Muscle of leg (tissue), 16 donors: ENCODE results near the gene RNF2. TPM values are rescaled to one million over a fixed set of nuclear protein-coding genes. Genes with fewer than 3 reads are reported as not detected.
"Not testable (repeated sequence)": the region's sequence is repeated elsewhere in the genome, so short reads cannot be mapped to it uniquely, and the experiment has no call there.

ENCODE experiments used
- DNase-seq: peaks from one replicate; pipeline ENCODE4 v3.0.0; 2013
- H3K27ac ChIP-seq: one replicate; pipeline ENCODE4 v1.5.1; 2013; ENCODE audit warnings: mild to moderate bottlenecking, low read length, control low read depth
- H3K27me3 ChIP-seq: one replicate; pipeline ENCODE4 v1.6.1; 2013; ENCODE audit warnings: low read length; ENCODE audit not compliant: control insufficient read depth, insufficient read depth
- H3K36me3 ChIP-seq: one replicate; pipeline ENCODE4 v1.6.1; 2013; ENCODE audit warnings: low read length; ENCODE audit not compliant: control insufficient read depth, insufficient read depth
- H3K4me1 ChIP-seq: one replicate; pipeline ENCODE4 v1.6.1; 2013; ENCODE audit warnings: low read length; ENCODE audit not compliant: control insufficient read depth, insufficient read depth
- H3K4me3 ChIP-seq: one replicate; pipeline ENCODE4 v1.5.1; 2013; ENCODE audit warnings: low read length, control low read depth
- H3K9me3 ChIP-seq: replicated peaks from 2 replicates; pipeline ENCODE4 v1.6.1; 2013; ENCODE audit warnings: low read depth, low read length; ENCODE audit not compliant: control insufficient read depth
- WGBS: methylation state at CpG from one replicate; pipeline ENCODE4 v1.1.5; 2013; ENCODE audit warnings: missing lambda C conversion rate; ENCODE audit not compliant: insufficient coverage; 5-methylcytosine and 5-hydroxymethylcytosine counted together
- long read RNA-seq, 11 donors: transcript quantifications; one replicate each; lab custom pipeline, GENCODE V29; 2026
- polyA plus RNA-seq, 8 donors: library from polyadenylated mRNA; unstranded; fragments of 120-200 nt; gene quantifications; one replicate each; pipeline versions ENCODE4 v1.2.1 to v1.2.3, GENCODE V29; 2013; ENCODE audit warnings: inconsistent platforms in 1 of 8, low replicate concordance in 1 of 8; ENCODE audit not compliant: insufficient read length in 8 of 8, insufficient read depth in 1 of 8
- total RNA-seq: library from RNA; stranded (reverse); fragments of 120-200 nt; gene quantifications from one replicate; pipeline ENCODE4 v1.2.4, GENCODE V29; 2013

Gene RNF2
- total RNA-seq (30.4 TPM), polyA plus RNA-seq (10 to 100 TPM; 28.4 to 44.8 (median 35.4) TPM)
- long read RNA-seq, donor 1, transcript RNF2-202 (7 exons, 3,606 nt) = major isoform, 11 of 11 reads
- long read RNA-seq, donor 1, partial matches to known transcripts = 0 of 11 reads
- long read RNA-seq, donor 1, other reads (novel, unspliced or antisense) = 0 of 11 reads
- long read RNA-seq, donor 2, partial matches to known transcripts = 0 of 3 reads
- long read RNA-seq, donor 2, other reads (novel, unspliced or antisense) = 0 of 3 reads
- long read RNA-seq, donor 3, transcript RNF2-202 (7 exons, 3,606 nt) = major isoform, 8 of 8 reads
- long read RNA-seq, donor 3, partial matches to known transcripts = 0 of 8 reads
- long read RNA-seq, donor 3, other reads (novel, unspliced or antisense) = 0 of 8 reads
- long read RNA-seq, donor 4, transcript RNF2-202 (7 exons, 3,606 nt) = major isoform, 7 of 8 reads
- long read RNA-seq, donor 4, partial matches to known transcripts = 0 of 8 reads
- long read RNA-seq, donor 4, other reads (novel, unspliced or antisense) = 0 of 8 reads
- long read RNA-seq, donor 5, transcript RNF2-202 (7 exons, 3,606 nt) = major isoform, 17 of 26 reads
- long read RNA-seq, donor 5, partial matches to known transcripts = 9 of 26 reads
- long read RNA-seq, donor 5, other reads (novel, unspliced or antisense) = 0 of 26 reads
- long read RNA-seq, donor 6, transcript RNF2-202 (7 exons, 3,606 nt) = major isoform, 15 of 50 reads
- long read RNA-seq, donor 6, partial matches to known transcripts = 35 of 50 reads
- long read RNA-seq, donor 6, other reads (novel, unspliced or antisense) = 0 of 50 reads
- long read RNA-seq, donor 7, transcript RNF2-202 (7 exons, 3,606 nt) = major isoform, 9 of 9 reads
- long read RNA-seq, donor 7, partial matches to known transcripts = 0 of 9 reads
- long read RNA-seq, donor 7, other reads (novel, unspliced or antisense) = 0 of 9 reads
- long read RNA-seq, donor 8, transcript RNF2-202 (7 exons, 3,606 nt) = major isoform, 6 of 6 reads
- long read RNA-seq, donor 8, partial matches to known transcripts = 0 of 6 reads
- long read RNA-seq, donor 8, other reads (novel, unspliced or antisense) = 0 of 6 reads
- long read RNA-seq, donor 9, transcript RNF2-202 (7 exons, 3,606 nt) = major isoform, 6 of 7 reads
- long read RNA-seq, donor 9, partial matches to known transcripts = 0 of 7 reads
- long read RNA-seq, donor 9, other reads (novel, unspliced or antisense) = 0 of 7 reads
- long read RNA-seq, donor 10, transcript RNF2-202 (7 exons, 3,606 nt) = major isoform, 8 of 21 reads
- long read RNA-seq, donor 10, partial matches to known transcripts = 13 of 21 reads
- long read RNA-seq, donor 10, other reads (novel, unspliced or antisense) = 0 of 21 reads
- long read RNA-seq, donor 11, transcript RNF2-202 (7 exons, 3,606 nt) = major isoform, 8 of 8 reads
- long read RNA-seq, donor 11, partial matches to known transcripts = 0 of 8 reads
- long read RNA-seq, donor 11, other reads (novel, unspliced or antisense) = 0 of 8 reads

GRCh38 chr1:185044981-185045813 lies at the start of gene RNF2:
RNF2 (plus strand) TSS chr1:185045558; CDS start chr1:185087554, 41,996 bp downstream.
- H3K36me3 ChIP-seq = no peaks in the 10 kb centered on the region
- H3K4me1 ChIP-seq = peaks cover 7% of the 10 kb centered on the region
- no peaks in the 10 kb centered on the region for H3K27me3 ChIP-seq
- no peaks in the 10 kb centered on the region for H3K9me3 ChIP-seq
- peak; percentile 95 for DNase-seq
- peak within 1 kb of the TSS; percentile 81 for H3K4me3 ChIP-seq
- WGBS = 1% methylated on average over 89 of the region's 89 CpGs
- peak within 1 kb of the TSS; percentile 89 for H3K27ac ChIP-seq

GRCh38 chr1:184999974-185000373 lies 45.4 kb upstream of the RNF2 start:
- H3K9me3 ChIP-seq, H3K36me3 ChIP-seq, H3K4me3 ChIP-seq, H3K4me1 ChIP-seq, H3K27ac ChIP-seq, H3K27me3 ChIP-seq, DNase-seq: not testable (repeated sequence)
- no CpG with 5 or more reads among the region's 6 CpGs for WGBS

DNA sequence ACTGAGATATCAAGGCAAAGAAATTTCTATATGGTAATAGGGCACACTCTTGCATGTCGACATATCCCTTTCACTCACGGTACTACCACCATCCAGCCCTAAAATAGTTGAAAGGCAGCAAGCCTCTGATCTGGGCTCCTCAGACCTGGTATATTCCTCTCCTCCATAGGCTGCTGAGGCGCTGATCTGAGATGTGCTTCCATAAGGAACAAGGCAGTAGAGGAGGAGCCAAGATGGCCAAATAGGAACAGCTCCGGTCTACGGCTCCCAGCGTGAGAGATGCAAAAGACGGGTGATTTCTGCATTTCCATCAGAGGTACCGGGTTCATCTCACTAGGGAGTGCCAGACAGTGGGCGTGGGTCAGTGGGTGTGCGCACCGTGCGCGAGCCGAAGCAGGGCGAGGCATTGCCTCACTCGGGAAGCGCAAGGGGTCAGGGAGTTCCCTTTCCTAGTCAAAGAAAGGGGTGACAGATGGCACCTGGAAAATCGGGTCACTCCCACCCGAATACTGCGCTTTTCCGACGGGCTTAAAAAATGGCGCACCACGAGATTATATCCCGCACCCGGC lies 44.0 kb upstream of the RNF2 start:
- H3K27ac ChIP-seq, H3K4me3 ChIP-seq, DNase-seq, H3K4me1 ChIP-seq, H3K9me3 ChIP-seq, H3K36me3 ChIP-seq, H3K27me3 ChIP-seq: not testable (repeated sequence)
- 97% methylated on average over 5 of the region's 26 CpGs for WGBS

GRCh38 chr1:185008838-185009237 lies 36.5 kb upstream of the RNF2 start:
- no peaks in the 10 kb centered on the region for H3K27me3 ChIP-seq

GRCh38 chr1:185010361-185010760 lies 35.0 kb upstream of the RNF2 start:
- H3K9me3 ChIP-seq = no peaks in the 10 kb centered on the region
- H3K4me1 ChIP-seq = no peaks in the 10 kb centered on the region
- no peak overlapping the region for H3K27ac ChIP-seq
- DNase-seq = no peak
- no peaks in the 10 kb centered on the region for H3K27me3 ChIP-seq
- no peak overlapping the region for H3K4me3 ChIP-seq
- H3K36me3 ChIP-seq = no peaks in the 10 kb centered on the region

More at GRCh38 chr1:185008838-185009237, 36.5 kb upstream of the RNF2 start:
- no peak for DNase-seq
- no peaks in the 10 kb centered on the region for H3K9me3 ChIP-seq
- no peaks in the 10 kb centered on the region for H3K4me1 ChIP-seq
- no peaks in the 10 kb centered on the region for H3K36me3 ChIP-seq
- no peak overlapping the region for H3K4me3 ChIP-seq
- H3K27ac ChIP-seq = no peak overlapping the region

DNA sequence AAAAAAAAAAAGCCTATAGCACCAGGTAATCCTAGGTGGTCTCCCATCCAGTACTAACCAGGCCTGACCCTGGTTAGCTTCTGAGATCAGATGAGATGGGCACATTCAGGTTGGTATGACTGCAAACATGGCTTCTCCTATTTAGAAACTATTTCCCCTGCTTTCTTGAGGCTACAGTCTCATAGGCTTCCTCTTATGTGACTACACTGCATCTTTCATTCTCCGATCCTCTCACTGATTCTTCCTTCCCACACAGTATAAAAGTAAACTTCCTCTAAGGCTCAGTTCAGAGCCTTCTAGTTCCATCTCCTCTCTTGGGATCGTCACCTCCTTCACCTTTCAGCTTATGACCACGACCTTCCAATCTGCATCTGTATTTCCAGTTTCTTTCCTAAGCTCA lies 30.4 kb upstream of the RNF2 start:
- Histone ChIP-seq H3K36me3 (no peaks in the 10 kb centered on the region), H3K9me3 (no peaks in the 10 kb centered on the region), H3K27me3 (no peaks in the 10 kb centered on the region), H3K27ac (no peak overlapping the region), H3K4me3 (no peak overlapping the region), H3K4me1 (no peaks in the 10 kb centered on the region)
- no peak for DNase-seq
- WGBS = 74% methylated on average over 3 of the region's 3 CpGs

- Histone ChIP-seq H3K9me3 (no peaks in the 10 kb centered on the region), H3K27me3 (no peaks in the 10 kb centered on the region), H3K36me3 (no peaks in the 10 kb centered on the region), H3K27ac (no peak overlapping the region), H3K4me1 (no peaks in the 10 kb centered on the region), H3K4me3 (no peak overlapping the region)
- WGBS = 80% methylated on average over 1 of the region's 3 CpGs
- DNase-seq = no peak
These were observed 29.7 kb upstream of the RNF2 start for GRCh38 chr1:185015631-185016030.

GRCh38 chr1:185016880-185017279 lies 28.5 kb upstream of the RNF2 start:
- Histone ChIP-seq H3K36me3 (no peaks in the 10 kb centered on the region), H3K4me1 (no peaks in the 10 kb centered on the region), H3K4me3 (no peak overlapping the region), H3K27ac (no peak overlapping the region), H3K27me3 (no peaks in the 10 kb centered on the region), H3K9me3 (no peaks in the 10 kb centered on the region)
- no peak for DNase-seq
- WGBS = 100% methylated on average over 1 of the region's 2 CpGs

DNA sequence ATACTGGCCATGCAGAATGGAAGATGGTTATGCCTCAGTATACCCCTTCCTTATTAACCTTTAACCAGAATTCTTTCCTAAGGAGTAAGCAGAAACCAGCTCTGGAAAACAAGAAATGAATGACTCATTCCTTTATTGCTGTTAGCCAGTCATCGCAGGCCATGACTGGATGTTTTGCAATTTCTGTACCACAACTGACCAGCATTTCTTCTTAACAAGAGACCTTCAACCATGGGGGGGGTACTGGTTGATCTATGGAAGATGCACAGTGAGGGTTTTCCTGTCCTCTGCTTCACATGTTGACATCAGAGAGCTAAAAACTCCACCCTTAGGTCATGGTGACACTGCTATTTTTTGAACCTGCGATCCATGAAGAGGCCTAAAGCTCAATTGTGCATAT lies 28.0 kb upstream of the RNF2 start:
- H3K27me3 ChIP-seq = no peaks in the 10 kb centered on the region
- H3K9me3 ChIP-seq = no peaks in the 10 kb centered on the region
- no peak overlapping the region for H3K4me3 ChIP-seq
- DNase-seq = no peak
- no CpG with 5 or more reads among the region's 2 CpGs for WGBS
- no peaks in the 10 kb centered on the region for H3K36me3 ChIP-seq
- no peak overlapping the region for H3K27ac ChIP-seq
- no peaks in the 10 kb centered on the region for H3K4me1 ChIP-seq
